Ishikawa (cell line): ENCODE measurements around the gene UBN1.

Source experiments
- CEBPB ChIP-seq: IDR thresholded peaks from 2 replicates; pipeline ENCODE4 v1.6.1; 2012
- EGR1 ChIP-seq: IDR thresholded peaks from 2 replicates; pipeline ENCODE4 v1.6.1; 2012
- EP300 ChIP-seq: IDR thresholded peaks from 2 replicates; pipeline ENCODE4 v1.6.1; 2012; ENCODE audit warnings: borderline replicate concordance
- FOXM1 ChIP-seq: IDR thresholded peaks from 2 replicates; pipeline ENCODE4 v1.6.1; 2012; ENCODE audit warnings: low read depth, borderline replicate concordance
- RAD21 ChIP-seq: IDR thresholded peaks from 2 replicates; pipeline ENCODE4 v1.6.1; 2012; ENCODE audit warnings: low read depth
- REST ChIP-seq: IDR thresholded peaks from 2 replicates; pipeline ENCODE4 v1.6.1; 2012; ENCODE audit warnings: low read depth, mild to moderate bottlenecking
- TAF1 ChIP-seq: IDR thresholded peaks from 2 replicates; pipeline ENCODE4 v1.6.1; 2012; ENCODE audit warnings: low read depth, mild to moderate bottlenecking
- TEAD4 ChIP-seq: IDR thresholded peaks from 2 replicates; pipeline ENCODE4 v1.6.1; 2012
- USF1 ChIP-seq: IDR thresholded peaks from 2 replicates; pipeline ENCODE4 v1.6.1; 2012
- ZBTB7A ChIP-seq: IDR thresholded peaks from 2 replicates; pipeline ENCODE4 v1.6.1; 2012; ENCODE audit warnings: low read depth
- TF ChIP-seq, protein P1 (sequence below): IDR thresholded peaks from 2 replicates; pipeline ENCODE4 v1.6.1; 2012

GRCh38 chr16:4873091-4873490, 25.8 kb downstream of the UBN1 start:
- TF ChIP-seq TAF1 = no peak
- no peak for TF ChIP-seq USF1
- TF ChIP-seq CEBPB = no peak
- no peak for TF ChIP-seq EP300
- no peak for TF ChIP-seq EGR1
- TF ChIP-seq, protein P1, sequence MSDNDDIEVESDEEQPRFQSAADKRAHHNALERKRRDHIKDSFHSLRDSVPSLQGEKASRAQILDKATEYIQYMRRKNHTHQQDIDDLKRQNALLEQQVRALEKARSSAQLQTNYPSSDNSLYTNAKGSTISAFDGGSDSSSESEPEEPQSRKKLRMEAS = no peak
- TF ChIP-seq FOXM1 = no peak
- TF ChIP-seq RAD21 = no peak
- no peak for TF ChIP-seq REST
- no peak for TF ChIP-seq ZBTB7A
- TF ChIP-seq TEAD4 = no peak
